ENCODE data around the gene CUL7.

- TF ChIP-seq, protein P1, sequence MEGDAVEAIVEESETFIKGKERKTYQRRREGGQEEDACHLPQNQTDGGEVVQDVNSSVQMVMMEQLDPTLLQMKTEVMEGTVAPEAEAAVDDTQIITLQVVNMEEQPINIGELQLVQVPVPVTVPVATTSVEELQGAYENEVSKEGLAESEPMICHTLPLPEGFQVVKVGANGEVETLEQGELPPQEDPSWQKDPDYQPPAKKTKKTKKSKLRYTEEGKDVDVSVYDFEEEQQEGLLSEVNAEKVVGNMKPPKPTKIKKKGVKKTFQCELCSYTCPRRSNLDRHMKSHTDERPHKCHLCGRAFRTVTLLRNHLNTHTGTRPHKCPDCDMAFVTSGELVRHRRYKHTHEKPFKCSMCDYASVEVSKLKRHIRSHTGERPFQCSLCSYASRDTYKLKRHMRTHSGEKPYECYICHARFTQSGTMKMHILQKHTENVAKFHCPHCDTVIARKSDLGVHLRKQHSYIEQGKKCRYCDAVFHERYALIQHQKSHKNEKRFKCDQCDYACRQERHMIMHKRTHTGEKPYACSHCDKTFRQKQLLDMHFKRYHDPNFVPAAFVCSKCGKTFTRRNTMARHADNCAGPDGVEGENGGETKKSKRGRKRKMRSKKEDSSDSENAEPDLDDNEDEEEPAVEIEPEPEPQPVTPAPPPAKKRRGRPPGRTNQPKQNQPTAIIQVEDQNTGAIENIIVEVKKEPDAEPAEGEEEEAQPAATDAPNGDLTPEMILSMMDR (IDR thresholded peaks at IDR 0.05), result no peak
- no peak for TF ChIP-seq POLR2A (IDR thresholded peaks at IDR 0.05)
Measured at GRCh38 chr6:43055966-43056365, 2.3 kb upstream of the CUL7 start.
